Caco-2 (cell line): Measurements from ENCODE around the gene LARP1. TPM values are rescaled to one million over a fixed set of nuclear protein-coding genes. Genes with fewer than 3 reads are reported as not detected.

Experiments used
- BruUV-seq: library from RNA; stranded (reverse); fragments of 400-500 nt; replicated peaks from 2 replicates; lab custom pipeline; 2021; lab: Mats Ljungman, UMichigan
- CTCF ChIA-PET: fragments of 300-600 bp; sonication (Branson Sonifier 250); formaldehyde crosslinking; loops from one replicate; lab custom pipeline; 2022; ENCODE audit warnings: antibody characterized with exemption; lab: Charles Lee
- POLR2A ChIA-PET: fragments of 300-600 bp; sonication (Branson Sonifier 250); formaldehyde crosslinking; loops from one replicate; lab custom pipeline; 2022; ENCODE audit warnings: antibody characterized with exemption; lab: Charles Lee
- DNase-seq, 2 experiments: peaks; one replicate each; pipeline versions ENCODE4 v3.0.0 to v3.0.0-alpha.2; 2020 to 2022
- H3K27me3 ChIP-seq: replicated peaks from 2 replicates; pipeline ENCODE4 v1.6.0; 2011; ENCODE audit warnings: low read length; ENCODE audit not compliant: control insufficient read depth, insufficient read depth
- H3K36me3 ChIP-seq: 2 replicates; pipeline ENCODE4 v1.5.1; 2011; ENCODE audit warnings: low read length; ENCODE audit not compliant: control insufficient read depth, insufficient read depth
- H3K4me1 ChIP-seq: fragments of 250-450 bp; sonication (Bioruptor Pico); 2 replicates; pipeline ENCODE4 v1.5.1; 2020; ENCODE audit warnings: mild to moderate bottlenecking
- H3K4me3 ChIP-seq: 2 replicates; pipeline ENCODE4 v1.5.1; 2011; ENCODE audit warnings: low read depth, mild to moderate bottlenecking, control low read depth, low read length
- H3K9me3 ChIP-seq: fragments of 250-450 bp; sonication (Bioruptor Pico); 2 replicates; pipeline ENCODE4 v1.5.1; 2020; ENCODE audit warnings: mild to moderate bottlenecking, moderate library complexity
- H3K27ac Mint-ChIP-seq: one replicate; pipeline ENCODE4 v1.8.0; 2022; ENCODE audit warnings: mixed read lengths; ENCODE audit not compliant: unreplicated experiment
- H3K27me3 Mint-ChIP-seq: one replicate; pipeline ENCODE4 v1.8.0; 2022; ENCODE audit warnings: mixed read lengths; ENCODE audit not compliant: insufficient read depth, unreplicated experiment
- H3K36me3 Mint-ChIP-seq: one replicate; pipeline ENCODE4 v1.8.0; 2022; ENCODE audit warnings: mild to moderate bottlenecking, mixed read lengths; ENCODE audit not compliant: insufficient read depth, unreplicated experiment
- H3K4me1 Mint-ChIP-seq: one replicate; pipeline ENCODE4 v1.8.0; 2022; ENCODE audit warnings: low read depth, mixed read lengths; ENCODE audit not compliant: unreplicated experiment
- H3K4me3 Mint-ChIP-seq: one replicate; pipeline ENCODE4 v1.8.0; 2022; ENCODE audit warnings: mild to moderate bottlenecking, moderate library complexity, mixed read lengths; ENCODE audit not compliant: unreplicated experiment
- H3K9me3 Mint-ChIP-seq: one replicate; pipeline ENCODE4 v1.8.0; 2022; ENCODE audit warnings: mixed read lengths; ENCODE audit not compliant: unreplicated experiment
- CTCF ChIP-seq, 2 experiments: fragments of 200-600 bp in 1 of 2; IDR thresholded peaks; 1 replicate in 1 of 2; 2 replicates in 1 of 2; pipeline versions ENCODE4 v1.5.1 to v1.8.0; 2011 to 2022; ENCODE audit warnings: antibody characterized with exemption in 1 of 2, control low read depth in 1 of 2, inconsistent platforms in 1 of 2, low read depth in 1 of 2, low read length in 1 of 2, mild to moderate bottlenecking in 1 of 2, moderate library complexity in 1 of 2; ENCODE audit not compliant: insufficient read depth in 1 of 2, severe bottlenecking in 1 of 2, unreplicated experiment in 1 of 2
- intact Hi-C: fragments of 100-400 bp; cut with micrococcal nuclease; formaldehyde crosslinking; loops from one replicate; pipeline ENCODE4 v1.10.0; 2022; ENCODE audit not compliant: unreplicated experiment
- total RNA-seq: library from RNA; stranded (reverse); gene quantifications from 2 replicates; pipeline ENCODE4 v1.2.3, GENCODE V29; 2022

LARP1 gene
- total RNA-seq, 1 experiment from 2014 or later, result 372 TPM

GRCh38 chr5:154858972-154859871 lies 104.0 kb downstream of the LARP1 start:
- POLR2A ChIA-PET, result interaction anchor here (0.5 to 1.1 kb wide), 6 partner anchors 16 to 231 kb away, joined by 3 to 9 read pairs (median 4); no protein-coding TSS in a partner anchor
- no peaks in the 10 kb centered on the region for H3K27me3 ChIP-seq
- peak overlapping the region; percentile 94 for H3K4me3 Mint-ChIP-seq
- peak overlapping the region; percentile 95 for H3K27ac Mint-ChIP-seq
- H3K4me1 Mint-ChIP-seq, result peaks cover 12% of the 10 kb centered on the region
- H3K4me1 ChIP-seq, result peaks cover 7% of the 10 kb centered on the region
- no peaks in the 10 kb centered on the region for H3K9me3 Mint-ChIP-seq
- intact Hi-C loops, result loop anchor here (1.0 to 5.0 kb wide), 5 partner anchors 16 to 212 kb away; partner anchors contain the start of gene LARP1
- CTCF ChIA-PET, result interaction anchor here (0.7 to 2.6 kb wide), 4 partner anchors 9 to 212 kb away, joined by 3 to 7 read pairs (median 3); no protein-coding TSS in a partner anchor
- no peak for DNase-seq
- peaks cover 25% of the 10 kb centered on the region for H3K36me3 Mint-ChIP-seq
- H3K27me3 Mint-ChIP-seq, result no peaks in the 10 kb centered on the region
- peak overlapping the region; percentile 51 for H3K4me3 ChIP-seq
- H3K9me3 ChIP-seq, result no peaks in the 10 kb centered on the region
- BruUV-seq, result TSS peak; percentile 49
- H3K36me3 ChIP-seq, result 0 out of 2 replicates have a peak, but pooled peaks cover 3% of the 10 kb centered on the region
- no peak for TF ChIP-seq CTCF (IDR thresholded peaks at IDR 0.05; ENCODE audit: insufficient read depth in 1 of 2, low read depth in 1 of 2, low read length in 1 of 2, severe bottlenecking in 1 of 2, unreplicated experiment in 1 of 2)

- Histone ChIP-seq H3K9me3 (no peaks in the 10 kb centered on the region), H3K36me3 (0 out of 2 replicates have a peak, but pooled peaks cover 3% of the 10 kb centered on the region), H3K4me1 (peaks cover 7% of the 10 kb centered on the region), H3K4me3 (peak overlapping the region; percentile 51), H3K27me3 (no peaks in the 10 kb centered on the region)
- TF ChIP-seq CTCF (IDR thresholded peaks at IDR 0.05; ENCODE audit: insufficient read depth in 1 of 2, low read depth in 1 of 2, low read length in 1 of 2, severe bottlenecking in 1 of 2, unreplicated experiment in 1 of 2), result no peak
- peaks cover 28% of the 10 kb centered on the region for H3K36me3 Mint-ChIP-seq
- no peaks in the 10 kb centered on the region for H3K27me3 Mint-ChIP-seq
- no peak for DNase-seq
- H3K4me1 Mint-ChIP-seq, result peaks cover 12% of the 10 kb centered on the region
- ChIA-PET CTCF (interaction anchor here (1.1 kb wide), 1 partner anchor 19 kb away, joined by 3 read pairs; no protein-coding TSS in a partner anchor), POLR2A (interaction anchor here (0.6 kb wide), 1 partner anchor 63 kb away, joined by 3 read pairs; no protein-coding TSS in a partner anchor)
- no peaks in the 10 kb centered on the region for H3K9me3 Mint-ChIP-seq
- no TSS peak for BruUV-seq
- intact Hi-C loops, result no loop called here
- H3K27ac Mint-ChIP-seq, result peak overlapping the region; percentile 95
- peak overlapping the region; percentile 94 for H3K4me3 Mint-ChIP-seq
Measured at GRCh38 chr5:154860123-154860522, 104.9 kb downstream of the LARP1 start.

- intact Hi-C loops, result no loop called here
- Histone ChIP-seq H3K4me1 (peaks cover 7% of the 10 kb centered on the region), H3K4me3 (no peak overlapping the region), H3K27me3 (no peaks in the 10 kb centered on the region), H3K36me3 (0 out of 2 replicates have a peak, but pooled peaks cover 3% of the 10 kb centered on the region), H3K9me3 (no peaks in the 10 kb centered on the region)
- CTCF ChIA-PET, result interaction anchor here (1.1 kb wide), 1 partner anchor 20 kb away, joined by 3 read pairs; no protein-coding TSS in a partner anchor
- H3K27me3 Mint-ChIP-seq, result no peaks in the 10 kb centered on the region
- peaks cover 35% of the 10 kb centered on the region for H3K36me3 Mint-ChIP-seq
- no TSS peak for BruUV-seq
- no peaks in the 10 kb centered on the region for H3K9me3 Mint-ChIP-seq
- H3K4me3 Mint-ChIP-seq, result no peak overlapping the region
- no peak for DNase-seq
- peaks cover 12% of the 10 kb centered on the region for H3K4me1 Mint-ChIP-seq
- TF ChIP-seq CTCF (IDR thresholded peaks at IDR 0.05; ENCODE audit: insufficient read depth in 1 of 2, low read depth in 1 of 2, low read length in 1 of 2, severe bottlenecking in 1 of 2, unreplicated experiment in 1 of 2), result no peak
- POLR2A ChIA-PET, result no interaction called here
- H3K27ac Mint-ChIP-seq, result no peak overlapping the region
Measured at GRCh38 chr5:154860765-154861164, 105.6 kb downstream of the LARP1 start.
